Hepatocyte (in vitro differentiated cells): ENCODE data around the gene NXN.

Experiments used
- EZH2 ChIP-seq: fragments of 200-600 bp; sonication (generic); IDR thresholded peaks from 2 replicates; pipeline ENCODE4 v1.6.1; 2016; ENCODE audit warnings: antibody characterized with exemption, mild to moderate bottlenecking, borderline replicate concordance
- TF ChIP-seq, protein P1 (sequence below): fragments of 200-600 bp; sonication (generic); IDR thresholded peaks from 2 replicates; pipeline ENCODE4 v1.5.1; 2016; ENCODE audit warnings: antibody characterized with exemption, mild to moderate bottlenecking; ENCODE audit not compliant: poor library complexity

DNA sequence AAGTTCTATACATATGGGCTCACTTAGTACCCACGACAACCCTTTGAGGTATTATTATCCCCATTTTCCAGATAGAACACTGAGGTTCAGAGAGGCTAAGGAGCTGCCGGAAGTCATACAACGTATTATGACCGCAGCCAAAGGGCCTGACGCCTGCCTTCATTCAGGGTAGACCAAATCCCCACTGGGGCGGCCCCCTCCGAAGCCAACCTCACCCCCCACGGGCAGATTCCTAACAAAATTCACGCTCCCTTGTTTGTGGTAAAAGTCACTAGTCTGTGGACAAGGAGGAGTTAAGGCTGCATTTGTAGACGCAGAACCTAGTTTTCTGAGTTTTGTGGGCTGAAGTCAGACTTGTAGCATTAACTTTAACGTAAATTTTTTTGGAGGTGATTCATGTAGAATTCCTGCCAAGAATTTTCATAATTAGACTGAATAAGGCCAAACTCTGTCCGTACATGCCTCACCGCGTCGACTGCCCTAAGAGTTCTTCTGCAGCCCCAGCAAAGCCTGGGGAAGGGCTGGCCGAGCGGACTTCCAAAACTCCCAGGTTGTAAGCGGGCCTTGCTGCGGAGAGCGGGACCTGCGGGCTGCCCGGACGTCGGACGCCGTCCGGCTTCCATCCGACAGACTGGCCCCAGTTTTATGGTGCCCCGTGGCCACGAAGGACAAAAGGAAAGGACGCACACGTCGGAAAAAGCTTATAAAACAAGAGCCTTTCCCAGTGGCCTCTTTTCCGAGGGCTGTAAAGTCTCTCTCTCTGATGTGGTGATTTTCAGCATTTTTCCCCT, 75.7 kb downstream of the NXN start:
- TF ChIP-seq, protein P1, sequence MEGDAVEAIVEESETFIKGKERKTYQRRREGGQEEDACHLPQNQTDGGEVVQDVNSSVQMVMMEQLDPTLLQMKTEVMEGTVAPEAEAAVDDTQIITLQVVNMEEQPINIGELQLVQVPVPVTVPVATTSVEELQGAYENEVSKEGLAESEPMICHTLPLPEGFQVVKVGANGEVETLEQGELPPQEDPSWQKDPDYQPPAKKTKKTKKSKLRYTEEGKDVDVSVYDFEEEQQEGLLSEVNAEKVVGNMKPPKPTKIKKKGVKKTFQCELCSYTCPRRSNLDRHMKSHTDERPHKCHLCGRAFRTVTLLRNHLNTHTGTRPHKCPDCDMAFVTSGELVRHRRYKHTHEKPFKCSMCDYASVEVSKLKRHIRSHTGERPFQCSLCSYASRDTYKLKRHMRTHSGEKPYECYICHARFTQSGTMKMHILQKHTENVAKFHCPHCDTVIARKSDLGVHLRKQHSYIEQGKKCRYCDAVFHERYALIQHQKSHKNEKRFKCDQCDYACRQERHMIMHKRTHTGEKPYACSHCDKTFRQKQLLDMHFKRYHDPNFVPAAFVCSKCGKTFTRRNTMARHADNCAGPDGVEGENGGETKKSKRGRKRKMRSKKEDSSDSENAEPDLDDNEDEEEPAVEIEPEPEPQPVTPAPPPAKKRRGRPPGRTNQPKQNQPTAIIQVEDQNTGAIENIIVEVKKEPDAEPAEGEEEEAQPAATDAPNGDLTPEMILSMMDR, result no peak
- no peak for TF ChIP-seq EZH2
